Uterine smooth muscle cell (primary cell): ENCODE data around the gene PET100. TPM values are rescaled to one million over a fixed set of nuclear protein-coding genes. Genes with fewer than 3 reads are reported as not detected.

Experiments used
- total RNA-seq: library from RNA; depleted of rRNA; stranded (reverse); fragments of >200 nt; gene quantifications from 2 replicates; pipeline ENCODE4 v1.2.3, GENCODE V29; 2014

Gene PET100, protein sequence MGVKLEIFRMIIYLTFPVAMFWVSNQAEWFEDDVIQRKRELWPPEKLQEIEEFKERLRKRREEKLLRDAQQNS
- total RNA-seq, result 13.2 and 17.1 TPM in 2 replicates

DNA sequence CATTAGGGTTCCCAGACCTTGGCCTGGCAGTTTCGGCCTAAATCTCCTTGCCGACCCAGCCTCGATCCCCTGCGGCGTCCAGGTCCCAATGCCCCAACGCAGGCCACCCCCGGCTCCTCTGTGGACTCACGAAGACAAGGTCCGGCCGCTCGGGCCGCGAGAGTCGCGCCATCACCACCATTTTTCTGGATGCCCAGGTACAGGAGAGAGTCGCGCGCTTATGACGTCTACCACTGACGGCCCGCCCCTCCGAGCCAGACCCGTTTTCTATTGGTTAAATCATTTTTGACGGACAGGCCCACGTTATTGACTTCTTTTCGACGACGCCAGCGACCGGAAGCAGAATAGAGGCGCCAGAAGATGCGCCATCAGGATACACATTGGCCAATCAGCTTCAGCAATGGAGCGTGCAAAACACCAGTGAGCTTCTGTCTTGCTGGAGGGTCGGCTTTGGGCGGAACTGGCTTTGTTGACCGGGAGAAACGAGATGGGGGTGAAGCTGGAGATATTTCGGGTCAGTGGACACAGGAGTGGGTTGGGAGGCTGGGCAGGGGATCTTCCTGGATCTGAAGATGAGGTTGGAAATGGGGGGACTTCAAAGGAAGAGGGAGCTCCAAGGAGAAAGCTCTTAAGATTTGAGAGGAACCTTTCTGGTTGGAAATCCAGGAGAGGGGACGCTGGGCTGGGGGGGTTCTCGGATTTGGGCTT, at the start of gene PET100, which contains the start of gene XAB2:
TSS of gene PET100 (plus strand) at position 447 of the 708 bp plus-strand sequence. CDS start at position 488, 41 bp downstream.
TSS of gene XAB2 (minus strand) at position 199 of the 708 bp plus-strand sequence. CDS start at position 181, 18 bp downstream.

DNA sequence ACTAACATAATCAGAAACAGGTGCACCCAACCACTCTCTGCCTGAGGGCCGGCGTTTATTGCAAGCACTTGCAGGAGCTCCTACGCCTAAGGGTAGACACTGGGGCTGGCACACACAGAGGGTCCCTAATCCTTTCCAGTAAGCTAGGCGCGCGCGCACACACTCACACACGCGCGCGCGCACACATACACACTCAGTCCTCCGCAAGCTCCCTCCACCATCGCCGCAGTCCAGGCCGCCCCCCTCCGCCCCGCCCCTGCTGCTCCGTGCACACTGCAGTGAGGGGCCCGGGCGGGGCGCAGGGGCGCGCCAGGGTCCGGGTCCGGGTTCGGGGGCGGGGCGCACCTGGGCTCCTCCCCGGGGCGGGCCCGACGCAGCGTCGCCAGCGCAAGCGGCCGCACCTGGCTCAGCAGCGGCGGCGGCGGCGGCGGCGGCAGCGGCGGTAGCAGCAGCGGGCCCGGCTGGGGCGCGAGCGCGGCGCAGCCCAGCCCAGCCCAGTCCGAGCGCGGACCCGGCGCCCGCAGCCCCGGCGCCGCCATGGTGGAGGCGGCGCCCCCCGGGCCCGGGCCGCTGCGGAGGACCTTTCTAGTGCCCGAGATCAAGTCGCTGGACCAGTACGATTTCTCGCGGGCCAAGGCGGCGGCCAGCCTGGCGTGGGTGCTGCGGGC, 34.0 kb upstream of the PET100 start, which contains the start of gene CAMSAP3:
TSS of gene CAMSAP3 (plus strand) at position 398 of the 668 bp plus-strand sequence. CDS start at position 538, 140 bp downstream.

DNA sequence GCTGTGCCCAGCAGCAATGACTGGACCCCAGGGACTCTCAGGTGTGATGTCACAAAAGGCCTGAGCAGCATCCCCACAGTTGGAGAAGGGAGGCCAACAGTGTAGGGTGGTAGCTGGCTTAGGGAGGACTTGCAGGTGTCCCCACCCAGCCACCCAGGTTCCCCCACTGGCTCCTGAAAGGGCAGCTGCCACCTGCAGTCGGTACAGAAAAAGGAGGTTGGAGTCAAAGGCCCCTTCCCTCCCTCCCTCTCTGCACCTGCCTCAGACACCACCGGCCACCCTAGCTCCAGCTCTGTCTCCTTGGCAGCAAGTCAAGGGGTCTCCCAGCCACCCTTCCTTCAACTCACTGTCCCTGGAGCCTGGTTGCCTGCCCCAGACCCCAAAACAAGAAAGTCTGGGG, 4.1 kb downstream of the PET100 start, which contains the start of gene PCP2:
TSS of gene PCP2 (minus strand) at position 22 of the 400 bp plus-strand sequence. CDS start 262 bp downstream, outside the sequence.

DNA sequence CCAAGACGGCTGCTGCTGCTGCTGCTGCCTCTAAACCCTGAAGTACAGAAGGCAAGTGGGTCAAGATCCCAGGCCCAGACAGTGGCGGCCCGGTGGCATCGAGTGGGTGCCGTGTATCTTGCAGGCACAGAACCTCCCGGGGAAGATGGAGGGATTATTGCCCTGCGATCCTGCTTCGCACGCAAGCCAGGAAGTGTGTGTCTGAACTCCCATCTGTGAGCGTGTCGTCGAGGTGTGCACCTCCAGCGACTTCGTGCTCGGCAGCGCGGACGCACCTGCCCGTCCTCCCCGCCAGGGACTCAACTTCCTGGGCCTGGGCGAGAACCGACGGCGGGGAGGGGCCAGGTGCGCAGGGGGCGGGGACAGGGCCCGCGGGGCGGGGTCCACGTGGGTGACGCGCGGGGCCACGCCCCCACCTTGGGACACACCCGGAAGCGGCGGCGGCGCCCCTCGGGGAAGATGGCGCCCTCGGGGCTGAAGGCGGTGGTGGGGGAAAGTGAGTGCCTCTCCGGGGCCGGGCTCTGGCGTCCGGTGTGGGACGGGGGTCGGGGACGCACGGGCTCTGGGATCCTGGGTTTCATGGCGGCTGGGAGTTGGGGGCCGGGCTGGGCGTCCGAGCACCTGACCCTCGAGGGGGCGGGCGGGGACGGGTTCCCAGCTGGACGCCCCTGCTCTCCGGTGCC, 7.2 kb downstream of the PET100 start, which contains the start of gene STXBP2:
TSS of gene STXBP2 (plus strand) at position 420 of the 683 bp plus-strand sequence. CDS start at position 460, 40 bp downstream.

DNA sequence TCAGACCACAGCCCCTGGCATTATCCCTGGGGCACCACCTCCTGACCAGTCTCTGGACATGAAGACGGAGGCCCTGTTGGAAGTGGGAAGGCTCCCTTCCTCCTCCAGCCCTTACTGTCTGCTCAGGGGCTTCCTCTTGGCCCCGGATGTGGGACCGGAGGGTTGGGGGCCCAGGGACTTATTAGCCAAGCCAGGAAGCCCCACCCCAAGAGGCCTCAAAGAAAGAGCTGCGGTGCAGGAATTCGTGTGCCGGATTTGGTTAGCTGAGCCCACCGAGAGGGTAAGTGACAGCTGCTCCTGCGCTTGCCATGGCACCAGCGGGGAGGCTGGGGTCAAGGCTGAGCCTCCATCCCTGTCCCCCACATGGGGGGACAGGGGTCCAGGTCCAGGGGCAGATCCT, 39.2 kb downstream of the PET100 start, which contains the start of gene RETN:
TSS of gene RETN (plus strand) at position 208 of the 400 bp plus-strand sequence. CDS start 278 bp downstream, outside the sequence.

DNA sequence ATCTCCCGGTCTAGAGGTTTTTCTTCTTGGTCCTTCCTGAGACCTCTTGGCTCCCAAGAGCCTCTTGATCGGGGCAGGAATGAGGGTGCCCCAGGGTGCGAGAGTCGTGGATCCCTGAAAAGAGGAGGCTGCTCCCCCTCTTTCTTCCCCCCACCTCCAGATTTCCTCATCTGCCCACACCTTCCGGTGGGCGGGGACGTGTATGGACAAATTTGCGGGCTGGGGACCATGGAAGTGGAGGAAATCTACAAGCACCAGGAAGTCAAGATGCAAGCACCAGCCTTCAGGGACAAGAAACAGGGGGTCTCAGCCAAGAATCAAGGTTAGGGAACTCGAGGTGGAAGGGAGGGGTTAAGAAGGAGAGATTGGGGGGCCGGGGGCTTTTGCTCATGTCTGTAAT, 47.3 kb downstream of the PET100 start, which contains the start of gene MCEMP1:
TSS of gene MCEMP1 (plus strand) at position 237 of the 400 bp plus-strand sequence. CDS start at position 268, 31 bp downstream.

DNA sequence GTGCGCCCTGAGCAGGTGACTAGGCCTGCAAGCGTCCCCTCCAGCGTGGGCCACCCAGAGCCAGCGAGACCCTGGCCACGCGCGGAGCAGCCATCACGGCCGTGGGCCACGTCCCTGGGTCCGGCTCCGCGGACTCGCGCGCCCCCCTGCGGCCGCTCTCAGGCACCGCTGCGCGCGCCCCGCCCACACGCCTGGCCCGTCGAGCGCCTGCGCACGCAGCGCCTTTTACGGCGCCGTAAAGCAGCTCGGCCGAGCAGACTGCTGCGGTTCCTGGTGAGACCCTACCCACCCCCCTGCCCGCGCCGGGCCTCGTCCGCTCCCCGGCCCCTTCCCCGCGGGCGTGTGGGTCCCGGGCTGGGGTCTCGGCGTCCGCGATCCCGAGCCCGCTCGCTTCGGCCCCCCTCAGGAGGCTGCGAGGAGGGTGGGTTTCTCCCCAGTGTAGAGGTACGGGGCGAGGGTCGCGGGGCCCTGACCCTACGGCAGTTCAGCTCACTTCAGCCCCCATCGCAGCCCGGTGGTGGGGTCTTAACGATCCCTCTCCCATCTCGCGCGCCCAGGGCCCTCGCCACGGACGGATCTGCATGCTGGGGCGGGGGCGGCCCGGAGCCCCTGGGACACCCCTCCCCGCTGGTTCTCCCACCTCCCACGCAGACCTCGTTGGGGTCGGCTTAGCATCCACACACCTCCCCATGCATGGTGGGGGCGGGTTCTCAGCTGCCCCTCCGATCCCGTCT, 51.2 kb downstream of the PET100 start, which contains the start of gene TRAPPC5:
TSS of gene TRAPPC5 (plus strand) at position 228 of the 734 bp plus-strand sequence. CDS start 1,421 bp downstream, outside the sequence.

Other genes with a start within 250 kb of the PET100 start
- gene PEX11G, start 140.8 kb upstream of the PET100 start, total RNA-seq, result 3.2 and 4.1 TPM in 2 replicates
- gene ZNF358, start 113.7 kb upstream of the PET100 start, total RNA-seq, result 8.2 and 16.5 TPM in 2 replicates
- 4.5 and 4.6 TPM in 2 replicates for gene MCOLN1, start 107.2 kb upstream of the PET100 start, total RNA-seq
- gene PNPLA6, start 94.1 kb upstream of the PET100 start, total RNA-seq, result 60.2 and 96.3 TPM in 2 replicates
- not detected in 2 replicates for gene CAMSAP3, start 33.9 kb upstream of the PET100 start, total RNA-seq
- gene XAB2, start 248 bp upstream of the PET100 start, total RNA-seq, result 28.6 and 34.5 TPM in 2 replicates
- gene PCP2, start 3.9 kb downstream of the PET100 start, total RNA-seq, result not detected in 2 replicates
- 6.2 and 8.4 TPM in 2 replicates for gene STXBP2, start 7.3 kb downstream of the PET100 start, total RNA-seq
- not detected in 2 replicates for gene RETN, start 39.3 kb downstream of the PET100 start, total RNA-seq
- not detected in 2 replicates for gene MCEMP1, start 47.3 kb downstream of the PET100 start, total RNA-seq
- gene TRAPPC5, start 51.0 kb downstream of the PET100 start, total RNA-seq, result 74.4 and 78.4 TPM in 2 replicates
- not detected in 2 replicates for gene FCER2, start 72.3 kb downstream of the PET100 start, total RNA-seq
- gene CLEC4G, start 102.3 kb downstream of the PET100 start, total RNA-seq, result not detected in 2 replicates
- gene CD209, start 117.7 kb downstream of the PET100 start, total RNA-seq, result not detected in 2 replicates
- not detected in 2 replicates for gene CLEC4M, start 133.4 kb downstream of the PET100 start, total RNA-seq
- gene EVI5L, start 200.4 kb downstream of the PET100 start, total RNA-seq, result 12.3 and 23.0 TPM in 2 replicates
- not detected in 2 replicates for gene PRR36, start 244.6 kb downstream of the PET100 start, total RNA-seq